Memory B cell (primary cell): Measurements from ENCODE around the gene ST7L.

ENCODE experiments used
- ATAC-seq: fragments of 150-1000 bp; cut with Tn5 transposase; 2 replicates; pipeline ENCODE4 v1.10.0; 2021; ENCODE audit warnings: low read depth, mild to moderate bottlenecking, moderate library complexity
- DNase-seq, 2 donors: peaks; one replicate each; pipeline ENCODE4 v3.0.0; 2022; ENCODE audit warnings: low spot score in 2 of 2
- H3K27ac Mint-ChIP-seq: one replicate; pipeline ENCODE4 v1.8.0; 2022; ENCODE audit warnings: mild to moderate bottlenecking, moderate library complexity, mixed read lengths
- H3K27me3 Mint-ChIP-seq: one replicate; pipeline ENCODE4 v1.8.0; 2022; ENCODE audit warnings: mixed read lengths
- H3K36me3 Mint-ChIP-seq: one replicate; pipeline ENCODE4 v1.8.0; 2022; ENCODE audit warnings: mild to moderate bottlenecking, mixed read lengths
- H3K4me1 Mint-ChIP-seq: one replicate; pipeline ENCODE4 v1.8.0; 2022; ENCODE audit warnings: mixed read lengths
- H3K4me3 Mint-ChIP-seq: one replicate; pipeline ENCODE4 v1.8.0; 2022; ENCODE audit warnings: mild to moderate bottlenecking, moderate library complexity, mixed read lengths
- H3K9me3 Mint-ChIP-seq: one replicate; pipeline ENCODE4 v1.8.0; 2022; ENCODE audit warnings: mixed read lengths

The ST7L gene

DNA sequence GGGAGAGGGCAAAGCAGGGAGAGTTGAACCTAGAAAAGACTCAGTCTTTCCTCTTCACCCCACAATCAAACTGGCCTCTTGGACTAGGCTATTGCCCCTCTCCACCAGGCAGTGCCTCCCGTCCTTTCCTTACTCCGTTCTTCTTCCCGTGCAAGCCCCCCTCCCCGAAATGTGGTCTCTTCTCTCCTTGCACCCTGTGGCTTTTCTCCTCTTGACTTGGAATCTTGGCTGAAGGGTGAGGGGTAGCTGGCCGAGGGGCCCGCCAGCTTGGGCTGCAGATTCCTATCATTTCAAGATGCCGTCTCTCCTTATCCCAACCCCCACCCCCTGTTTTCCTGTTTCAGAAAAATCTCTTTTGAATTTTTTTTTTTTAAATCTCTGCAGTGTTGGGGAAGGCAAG is 108.6 kb downstream of the ST7L start:
- no peaks in the 10 kb centered on the region for H3K36me3 Mint-ChIP-seq

GRCh38 chr1:112509660-112510178 is 109.2 kb downstream of the ST7L start:
- Mint-ChIP-seq H3K36me3 (no peaks in the 10 kb centered on the region), H3K4me1 (peaks cover 9% of the 10 kb centered on the region), H3K27me3 (peaks cover 5% of the 10 kb centered on the region), H3K27ac (no peak overlapping the region), H3K9me3 (no peaks in the 10 kb centered on the region), H3K4me3 (peak overlapping the region; percentile 32)
- DNase-seq (no peak), ATAC-seq (no peak)

More for the DNA sequence above, 108.6 kb downstream of the ST7L start:
- ATAC-seq (no peak), DNase-seq (no peak)
- Mint-ChIP-seq H3K4me1 (peaks cover 9% of the 10 kb centered on the region), H3K27me3 (peaks cover 6% of the 10 kb centered on the region), H3K9me3 (no peaks in the 10 kb centered on the region), H3K27ac (no peak overlapping the region), H3K4me3 (peak overlapping the region; percentile 32)

- Mint-ChIP-seq H3K27me3 (peaks cover 9% of the 10 kb centered on the region), H3K4me1 (peaks cover 9% of the 10 kb centered on the region), H3K9me3 (no peaks in the 10 kb centered on the region), H3K4me3 (peak overlapping the region; percentile 47), H3K36me3 (no peaks in the 10 kb centered on the region), H3K27ac (no peak overlapping the region)
- DNase-seq (peak; percentile 16 to 55), ATAC-seq (peak; percentile 47)
Measured at GRCh38 chr1:112509005-112509659, 109.8 kb downstream of the ST7L start.

GRCh38 chr1:112508278-112509004 is 110.5 kb downstream of the ST7L start, which contains the start of gene WNT2B:
Gene WNT2B (plus strand): TSS chr1:112508965. CDS start chr1:112509263, 298 bp downstream.
- Mint-ChIP-seq H3K27me3 (peaks cover 12% of the 10 kb centered on the region), H3K36me3 (no peaks in the 10 kb centered on the region), H3K4me1 (peaks cover 10% of the 10 kb centered on the region), H3K27ac (no peak within 1 kb of the TSS), H3K4me3 (peak within 1 kb of the TSS; percentile 85), H3K9me3 (no peaks in the 10 kb centered on the region)
- peak; percentile 79 for ATAC-seq
- DNase-seq: peak; percentile 42 to 58

DNA sequence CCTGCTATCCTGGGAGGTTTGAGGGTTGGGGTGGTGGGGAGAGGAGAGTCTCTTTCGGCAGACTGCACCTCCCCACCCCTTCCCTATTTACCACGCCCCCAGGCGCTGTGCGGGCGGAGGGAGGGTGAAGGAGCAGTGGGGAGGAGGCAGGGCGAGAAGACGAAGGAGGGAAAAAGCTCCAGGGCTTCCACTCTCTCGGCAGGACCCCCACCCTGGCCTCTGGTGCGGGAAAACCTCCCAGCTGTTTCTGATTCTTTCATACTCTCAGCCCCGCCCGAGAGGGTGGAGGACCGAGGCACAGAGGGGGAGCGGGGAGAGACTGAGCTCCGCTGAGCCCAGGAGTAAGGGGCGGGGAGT is 111.0 kb downstream of the ST7L start:
- peaks cover 16% of the 10 kb centered on the region for H3K27me3 Mint-ChIP-seq
- no peak overlapping the region for H3K27ac Mint-ChIP-seq
- ATAC-seq (peak; percentile 34), DNase-seq (peak in 1 of 2 donors; percentile 23)
- peaks cover 12% of the 10 kb centered on the region for H3K4me1 Mint-ChIP-seq
- H3K9me3 Mint-ChIP-seq: no peaks in the 10 kb centered on the region
- no peaks in the 10 kb centered on the region for H3K36me3 Mint-ChIP-seq
- H3K4me3 Mint-ChIP-seq: peak overlapping the region; percentile 85

- Mint-ChIP-seq H3K4me1 (peaks cover 12% of the 10 kb centered on the region), H3K27me3 (peaks cover 20% of the 10 kb centered on the region), H3K36me3 (no peaks in the 10 kb centered on the region), H3K4me3 (peak overlapping the region; percentile 85), H3K27ac (no peak overlapping the region), H3K9me3 (no peaks in the 10 kb centered on the region)
- DNase-seq (no peak), ATAC-seq (no peak)
Measured at GRCh38 chr1:112507336-112507735, 111.6 kb downstream of the ST7L start.

DNA sequence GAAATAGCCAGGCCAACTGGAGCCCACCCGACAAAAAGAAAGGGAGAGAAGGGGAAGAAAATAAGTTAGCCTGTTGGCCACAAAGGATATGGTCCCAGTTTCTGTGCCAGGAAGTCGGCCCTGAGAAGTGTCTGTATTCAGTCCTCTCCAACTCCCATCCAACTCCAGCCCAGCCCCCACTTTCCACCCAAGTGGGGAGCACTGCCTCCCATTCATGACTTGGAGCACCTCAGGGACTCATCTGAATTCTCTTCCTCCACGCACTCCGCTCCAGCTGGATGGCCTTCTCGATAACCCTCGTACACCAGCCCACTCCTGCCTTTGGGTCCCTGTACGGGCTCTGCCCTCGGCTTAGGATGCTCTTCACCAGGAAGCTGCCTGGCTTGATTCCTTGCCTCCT is 112.2 kb downstream of the ST7L start:
- H3K9me3 Mint-ChIP-seq: no peaks in the 10 kb centered on the region
- H3K4me1 Mint-ChIP-seq: peaks cover 12% of the 10 kb centered on the region
- H3K36me3 Mint-ChIP-seq: no peaks in the 10 kb centered on the region
- no peak overlapping the region for H3K4me3 Mint-ChIP-seq
- ATAC-seq (no peak), DNase-seq (no peak)
- H3K27me3 Mint-ChIP-seq: peaks cover 20% of the 10 kb centered on the region
- H3K27ac Mint-ChIP-seq: no peak overlapping the region

- Mint-ChIP-seq H3K9me3 (no peaks in the 10 kb centered on the region), H3K36me3 (no peaks in the 10 kb centered on the region), H3K4me3 (no peak overlapping the region), H3K27ac (no peak overlapping the region), H3K27me3 (peaks cover 20% of the 10 kb centered on the region), H3K4me1 (peaks cover 12% of the 10 kb centered on the region)
- DNase-seq (no peak), ATAC-seq (no peak)
Measured at GRCh38 chr1:112506306-112506705, 112.6 kb downstream of the ST7L start.

DNA sequence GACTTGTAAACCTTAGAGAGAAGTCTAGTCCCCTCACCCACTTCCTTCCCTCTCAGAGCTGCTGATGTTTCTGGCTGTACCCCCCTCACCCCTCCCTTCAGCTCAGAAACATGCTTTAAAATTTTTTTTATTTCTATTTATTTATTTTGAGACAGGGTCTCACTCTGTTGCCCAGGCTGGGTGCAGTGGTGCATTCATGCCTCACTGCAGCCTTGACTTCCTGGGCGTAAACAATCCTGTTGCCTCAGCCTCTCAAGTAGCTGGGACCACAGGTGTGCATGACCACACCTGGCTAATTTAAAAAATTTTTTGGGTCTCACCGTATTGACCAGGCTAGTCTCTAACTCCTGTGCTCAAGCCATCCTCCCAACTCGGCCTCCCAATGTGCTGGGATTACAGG is 113.1 kb downstream of the ST7L start:
- Mint-ChIP-seq H3K4me3 (no peak overlapping the region), H3K27me3 (peaks cover 22% of the 10 kb centered on the region), H3K4me1 (peaks cover 12% of the 10 kb centered on the region), H3K9me3 (no peaks in the 10 kb centered on the region), H3K36me3 (no peaks in the 10 kb centered on the region), H3K27ac (no peak overlapping the region)
- DNase-seq (no peak), ATAC-seq (no peak)

DNA sequence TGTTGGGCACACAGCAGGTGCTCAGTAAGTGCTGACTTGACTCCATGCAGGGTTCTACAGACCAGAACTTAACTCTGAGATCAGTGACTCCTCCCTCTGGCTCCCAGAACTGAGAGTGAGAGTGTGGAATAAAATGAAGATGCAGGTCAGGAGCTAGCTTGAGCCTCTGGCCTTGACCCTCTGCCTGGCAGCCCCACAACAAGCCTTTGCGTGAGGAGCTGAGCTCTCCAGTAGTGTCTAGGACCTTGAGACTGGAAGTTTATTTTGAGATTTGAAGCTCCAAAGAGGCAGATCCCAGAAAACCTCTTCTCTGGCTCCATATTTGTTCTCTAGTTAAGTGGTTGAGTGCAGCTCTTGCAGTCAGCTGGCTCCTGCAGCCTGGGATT is 113.5 kb downstream of the ST7L start:
- DNase-seq (no peak), ATAC-seq (no peak)
- Mint-ChIP-seq H3K4me1 (peaks cover 12% of the 10 kb centered on the region), H3K4me3 (no peak overlapping the region), H3K9me3 (no peaks in the 10 kb centered on the region), H3K36me3 (no peaks in the 10 kb centered on the region), H3K27me3 (peaks cover 22% of the 10 kb centered on the region), H3K27ac (no peak overlapping the region)

DNA sequence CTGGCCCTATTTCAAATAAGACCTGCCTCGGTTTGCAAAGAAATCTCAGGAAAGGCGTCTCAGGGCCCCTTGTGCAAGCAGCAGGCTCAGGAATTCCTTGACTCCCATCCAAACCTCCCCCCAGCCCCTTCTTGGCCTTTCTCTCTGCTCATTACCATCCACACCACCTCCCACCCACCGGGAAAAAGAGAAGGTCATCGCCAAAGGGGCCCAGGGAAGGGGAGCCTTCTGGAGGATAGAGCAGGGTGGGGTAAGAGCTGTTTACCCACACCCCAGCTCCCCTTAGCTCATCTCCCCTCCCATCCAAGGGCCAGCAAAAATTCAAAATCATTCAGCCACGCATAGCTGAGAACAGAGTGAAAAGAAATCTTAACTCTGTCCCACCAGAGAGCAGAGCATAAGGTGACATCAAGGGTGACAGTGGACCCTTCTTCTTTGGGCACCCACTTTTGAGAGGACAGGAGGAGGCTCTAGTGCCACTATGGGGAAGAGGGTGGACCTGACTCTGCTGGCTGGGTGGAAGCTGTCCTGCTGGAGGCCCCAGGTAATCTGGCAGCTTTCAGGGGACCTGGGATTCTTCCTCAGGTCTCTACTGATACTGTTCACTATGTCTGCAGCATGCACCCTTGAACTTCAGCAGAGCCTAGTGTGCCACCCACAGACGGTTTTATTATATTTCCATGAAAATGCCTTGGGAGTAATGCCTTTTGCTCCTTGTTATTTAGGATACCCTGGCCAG is 114.1 kb downstream of the ST7L start:
- Mint-ChIP-seq H3K27me3 (peaks cover 23% of the 10 kb centered on the region), H3K36me3 (no peaks in the 10 kb centered on the region), H3K4me1 (peaks cover 12% of the 10 kb centered on the region), H3K4me3 (no peak overlapping the region), H3K9me3 (no peaks in the 10 kb centered on the region), H3K27ac (no peak overlapping the region)
- DNase-seq (no peak), ATAC-seq (no peak)

GRCh38 chr1:112504001-112504660 is 114.8 kb downstream of the ST7L start:
- Mint-ChIP-seq H3K4me1 (peaks cover 12% of the 10 kb centered on the region), H3K36me3 (no peaks in the 10 kb centered on the region), H3K4me3 (no peak overlapping the region), H3K27me3 (peaks cover 26% of the 10 kb centered on the region), H3K9me3 (no peaks in the 10 kb centered on the region), H3K27ac (no peak overlapping the region)
- DNase-seq (no peak), ATAC-seq (no peak)

GRCh38 chr1:112502826-112503225 is 116.1 kb downstream of the ST7L start:
- H3K4me3 Mint-ChIP-seq: no peak overlapping the region
- DNase-seq (no peak), ATAC-seq (no peak)
- H3K27me3 Mint-ChIP-seq: peaks cover 29% of the 10 kb centered on the region
- no peaks in the 10 kb centered on the region for H3K36me3 Mint-ChIP-seq
- no peaks in the 10 kb centered on the region for H3K9me3 Mint-ChIP-seq
- peaks cover 10% of the 10 kb centered on the region for H3K4me1 Mint-ChIP-seq
- no peak overlapping the region for H3K27ac Mint-ChIP-seq
